Hematopoietic multipotent progenitor cell treated with erythropoietin and hydrocortisone succinate and interleukin-3 and kit ligand, for 6 days (in vitro differentiated cells): Measurements from ENCODE around the gene MRPS6.

Source experiments
- DNase-seq: peaks from one replicate; pipeline ENCODE4 v3.0.0-alpha.2; 2015

Gene MRPS6

GRCh38 chr21:34183331-34183928 is 110.1 kb downstream of the MRPS6 start:
- no peak for DNase-seq

- no peak for DNase-seq
These were observed 110.9 kb downstream of the MRPS6 start for GRCh38 chr21:34184232-34184631.

DNA sequence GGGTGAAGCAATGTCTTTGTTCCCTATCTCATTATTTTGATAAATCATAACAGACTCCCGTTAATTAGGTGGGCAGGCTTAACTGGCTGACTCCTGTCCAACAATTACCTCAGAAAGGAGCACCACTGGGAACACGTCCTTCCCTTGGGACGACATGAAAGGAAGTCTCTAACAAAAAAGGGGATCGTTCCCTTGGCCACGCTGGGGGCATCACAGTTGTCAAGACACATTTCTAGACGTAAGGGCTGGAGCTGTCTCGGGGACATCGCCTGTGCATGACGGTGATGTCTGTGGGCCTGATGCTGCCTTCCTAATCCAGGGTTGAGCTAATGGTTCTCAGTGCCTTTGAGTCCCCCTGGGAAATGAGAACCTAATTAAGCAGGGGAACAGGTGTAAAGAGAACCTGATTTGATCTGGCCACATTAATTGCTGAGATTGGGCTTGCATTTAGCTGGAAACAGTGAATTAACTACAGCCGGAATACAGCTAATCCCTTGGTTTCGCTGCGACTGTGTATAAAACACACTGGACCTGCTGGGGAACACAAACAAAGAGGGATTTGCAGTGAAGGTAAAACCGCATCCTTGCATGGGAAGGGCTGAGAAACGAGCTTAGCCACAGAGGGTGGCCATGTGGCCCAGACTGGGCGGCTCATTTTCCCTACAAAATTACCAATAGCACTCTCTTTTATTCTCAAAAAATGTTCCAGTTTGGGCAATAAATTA is 111.8 kb downstream of the MRPS6 start:
- DNase-seq = no peak

DNA sequence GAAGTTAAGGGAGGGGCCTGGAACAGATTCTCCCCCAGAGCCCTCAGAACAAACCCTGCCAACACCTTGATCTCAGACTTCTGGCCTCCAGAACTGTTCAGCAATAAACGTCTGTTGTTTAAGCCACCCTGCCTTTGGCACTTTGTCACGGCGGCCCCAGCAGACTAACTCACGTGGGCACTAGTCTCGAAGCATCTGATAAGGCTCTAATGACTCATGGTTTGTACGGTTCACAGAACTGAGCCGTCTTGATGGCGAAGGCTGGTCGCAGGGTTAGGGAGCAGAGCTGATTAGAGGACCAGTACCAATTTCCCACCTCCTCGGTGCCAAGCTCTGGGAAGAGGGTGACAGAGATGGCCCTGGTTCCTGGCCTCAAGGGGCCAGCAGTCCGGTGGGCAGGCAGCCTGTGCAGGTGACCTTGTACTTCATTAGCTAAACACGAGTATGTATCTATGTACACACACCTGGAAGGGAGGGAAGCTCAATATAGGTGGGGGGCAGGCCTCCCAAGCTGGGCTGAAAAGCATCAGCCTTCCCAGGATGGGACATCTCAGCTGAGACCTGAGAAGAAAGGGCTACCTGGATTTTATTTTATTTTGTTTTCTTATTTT is 112.8 kb downstream of the MRPS6 start:
- peak; percentile 67 for DNase-seq

DNA sequence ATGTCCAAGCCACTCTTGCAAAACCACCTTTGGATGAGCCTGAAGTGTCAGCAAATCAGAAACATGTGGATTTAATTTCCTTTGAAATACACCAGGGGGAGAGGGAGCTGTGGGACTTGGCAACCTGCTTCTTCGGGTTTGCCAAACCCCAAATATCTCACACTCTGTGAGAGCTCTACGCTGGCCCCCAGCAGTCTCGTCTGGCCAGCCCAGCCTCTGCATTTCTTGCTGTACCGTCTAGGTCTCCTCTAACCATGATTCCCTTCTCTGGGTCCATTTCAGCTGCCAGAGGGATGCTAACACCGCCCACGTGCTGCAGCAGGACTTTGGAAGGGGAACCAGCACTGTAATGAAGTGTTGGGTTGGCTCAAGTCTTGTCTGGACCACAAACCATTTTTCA is 114.6 kb downstream of the MRPS6 start:
- DNase-seq = no peak

DNA sequence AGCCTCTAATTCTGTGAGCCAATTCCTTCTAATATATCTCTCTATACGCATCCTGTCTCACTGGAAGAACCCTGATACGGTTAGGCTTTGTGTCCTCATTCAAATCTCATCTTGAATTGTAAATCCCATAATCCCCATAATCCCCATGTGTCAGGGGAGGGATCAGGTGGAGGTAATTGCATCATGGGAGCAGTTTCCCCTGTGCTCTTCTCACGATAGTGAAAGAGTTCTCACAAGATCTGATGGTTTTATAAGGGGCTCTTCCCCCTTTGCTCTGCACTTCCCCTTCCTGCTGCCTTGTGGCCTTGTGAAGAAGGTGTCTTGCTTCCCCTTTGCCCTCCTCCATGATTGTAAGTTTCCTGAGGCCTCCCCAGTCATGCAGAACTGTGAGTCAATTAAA is 116.1 kb downstream of the MRPS6 start:
- DNase-seq = peak; percentile 15

- no peak for DNase-seq
These were observed 117.4 kb downstream of the MRPS6 start for GRCh38 chr21:34190576-34191321.

DNA sequence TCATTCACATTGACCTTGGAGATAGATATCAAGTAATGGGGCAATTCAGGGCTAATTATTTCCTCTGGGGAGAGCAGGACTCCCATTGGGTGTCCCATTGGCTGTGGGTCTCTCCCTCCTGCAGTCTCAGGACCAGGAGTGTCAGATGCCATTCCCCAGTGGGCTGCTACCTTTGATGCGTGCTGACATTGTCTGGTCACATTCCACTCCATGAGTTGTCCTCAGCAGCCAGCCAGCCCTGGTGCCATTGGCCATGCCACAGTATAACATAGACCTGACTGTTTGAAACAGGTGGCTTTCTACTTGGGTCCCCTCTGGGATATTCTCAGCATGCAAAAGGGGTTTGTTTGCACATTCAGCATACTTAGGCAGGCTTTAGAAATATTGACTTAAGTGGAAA is 118.5 kb downstream of the MRPS6 start:
- DNase-seq = no peak
